Activated gamma-delta T cell treated with Interleukin-2 at 50 U/mL for 16 hours (primary cell): ENCODE measurements around the gene CRYBB3.
"Not testable (repeated sequence)": the region's sequence is repeated elsewhere in the genome, so short reads cannot be mapped to it uniquely, and the experiment has no call there.

Experiments
- DNase-seq: peaks from one replicate; pipeline ENCODE4 v3.0.0-alpha.2; 2020

CRYBB3 gene

DNA sequence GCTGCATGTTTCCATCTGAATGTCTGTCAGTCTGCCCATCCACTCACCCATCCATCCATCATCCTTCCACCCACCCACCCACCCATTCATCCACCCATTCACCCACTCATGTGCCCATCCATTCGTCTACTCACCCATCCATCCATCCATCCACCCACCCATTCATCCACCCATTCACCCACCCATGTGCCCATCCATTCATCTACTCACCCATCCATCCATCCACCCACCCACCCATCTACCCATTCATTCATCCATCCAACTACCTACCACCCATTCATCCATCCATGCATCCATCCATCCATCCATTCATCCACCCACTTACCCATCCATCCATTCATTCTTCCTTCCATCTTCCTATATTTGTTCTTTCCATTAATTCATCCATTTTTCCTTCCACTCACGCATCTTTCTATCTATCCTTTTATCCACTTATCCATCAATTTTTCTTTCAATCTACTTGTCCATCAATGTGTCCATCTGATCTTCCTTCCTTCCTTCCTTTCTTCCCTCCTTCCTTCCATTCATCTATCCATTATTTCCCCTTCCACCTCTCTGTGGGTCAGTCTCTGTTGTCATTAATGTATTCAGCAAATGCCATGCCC, 8.0 kb downstream of the CRYBB3 start:
- no peak for DNase-seq

DNA sequence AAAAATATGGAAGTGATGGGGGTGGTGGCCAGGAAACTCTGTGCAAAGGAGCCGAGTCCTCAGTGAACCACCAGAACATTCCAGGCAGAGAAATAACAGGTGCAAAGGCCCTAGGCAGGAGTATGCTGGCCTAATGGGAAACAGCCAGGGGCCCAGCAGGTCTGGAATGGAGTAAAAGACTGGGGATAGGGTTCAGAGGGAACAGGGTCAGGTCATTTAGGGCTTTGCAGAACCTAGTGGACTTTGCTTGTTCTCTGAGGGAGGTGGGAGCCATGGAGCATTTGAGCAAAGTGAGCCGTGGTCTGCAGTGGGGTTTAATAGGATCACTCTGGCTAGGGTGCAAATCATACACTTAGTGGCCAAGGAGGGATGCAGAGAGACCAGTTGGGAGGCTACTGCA, 8.7 kb downstream of the CRYBB3 start:
- DNase-seq, result no peak

DNA sequence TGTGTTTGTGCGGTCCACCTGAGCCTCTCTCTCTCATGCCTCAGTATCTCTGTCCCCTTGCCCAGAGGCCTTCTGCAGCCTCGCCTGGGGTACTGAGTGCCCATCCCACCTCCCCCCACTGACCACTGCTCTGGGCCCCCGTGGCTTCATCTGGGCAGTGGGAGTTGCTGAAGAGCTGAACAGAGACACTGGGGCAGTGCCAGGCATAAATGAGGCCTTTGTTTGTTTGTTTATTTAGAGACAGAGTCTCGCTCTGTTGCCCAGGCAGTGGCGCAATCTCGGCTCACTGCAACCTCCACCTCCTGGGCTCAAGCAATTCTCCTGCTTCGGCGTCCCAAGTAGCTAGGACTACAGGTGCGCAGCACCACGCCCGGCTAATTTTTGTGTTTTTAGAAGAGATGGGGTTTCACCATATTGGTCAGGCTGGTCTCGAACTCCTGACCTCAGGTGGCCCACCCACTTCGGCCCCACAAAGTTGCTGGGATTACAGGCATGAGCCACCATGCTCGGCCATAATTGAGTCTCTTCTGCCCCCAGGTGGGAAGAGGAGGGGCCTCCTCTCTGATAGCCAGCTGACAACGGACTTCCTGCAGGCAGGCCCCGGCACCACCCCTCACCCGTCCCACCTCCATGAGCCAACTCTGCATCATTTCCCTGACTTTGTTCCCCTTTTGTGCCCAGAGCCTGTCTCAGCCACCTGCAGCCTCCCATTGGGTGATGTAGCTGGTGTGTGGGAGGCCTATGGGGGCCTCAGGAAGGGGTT, 9.3 kb downstream of the CRYBB3 start:
- no peak for DNase-seq

DNA sequence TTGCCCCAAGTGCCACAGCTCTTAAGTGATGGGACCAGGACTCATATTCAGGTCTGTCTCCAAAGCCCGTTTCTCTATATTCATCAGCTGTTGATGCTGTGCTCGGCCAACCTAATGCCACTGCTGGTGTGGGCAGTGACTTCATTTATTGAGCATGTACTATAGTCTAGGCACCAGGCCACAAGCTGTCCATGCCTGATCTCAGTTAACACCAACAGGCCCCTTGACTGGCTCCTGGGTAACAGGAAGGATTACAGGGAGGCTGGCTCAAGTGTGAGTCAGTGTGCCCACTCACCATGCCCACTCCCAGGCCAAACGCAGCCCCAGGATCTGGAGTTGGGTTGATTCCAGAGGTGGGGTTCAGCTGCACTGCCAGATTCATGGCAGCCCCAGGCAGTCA, 11.1 kb downstream of the CRYBB3 start:
- DNase-seq, result no peak

DNA sequence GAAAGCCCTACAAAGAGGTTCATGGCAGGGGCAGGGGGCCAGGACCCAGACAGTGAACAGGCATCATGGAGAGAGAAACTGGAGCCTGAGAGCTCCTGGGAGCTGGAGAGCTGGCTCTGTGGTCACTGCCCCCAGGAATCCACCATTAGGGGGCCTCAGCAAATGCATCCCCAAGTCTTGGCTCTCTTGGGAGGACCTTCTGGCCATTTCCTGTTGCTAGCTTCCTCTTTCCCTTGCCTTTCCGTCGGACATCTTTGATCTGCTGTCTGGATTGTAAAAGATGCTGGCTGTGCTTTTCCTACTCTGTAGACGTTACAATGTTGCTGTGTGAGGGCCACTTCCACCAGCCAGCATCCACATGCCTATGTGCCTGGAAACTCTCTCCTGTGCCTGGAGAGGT, 12.7 kb downstream of the CRYBB3 start:
- no peak for DNase-seq

DNA sequence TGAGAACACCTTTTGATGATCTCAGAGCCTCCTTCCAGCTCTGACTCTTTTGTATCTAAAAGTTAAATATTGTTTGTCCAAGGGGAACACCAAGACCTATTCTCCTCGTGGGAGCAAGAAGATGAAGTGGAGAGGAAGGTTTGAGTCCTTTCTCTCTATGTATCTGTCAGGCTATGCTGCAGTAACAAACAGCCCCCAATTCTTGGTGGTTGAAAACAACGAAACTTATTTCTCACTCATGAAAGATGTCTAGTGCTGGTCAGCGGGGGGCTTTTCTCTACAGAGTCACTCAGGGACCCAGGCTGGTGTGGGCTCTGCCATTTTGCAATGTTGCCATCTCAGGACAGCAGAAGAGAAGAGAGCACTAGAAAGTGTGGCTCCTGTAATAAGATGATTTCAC, 13.6 kb downstream of the CRYBB3 start:
- DNase-seq, result no peak

DNA sequence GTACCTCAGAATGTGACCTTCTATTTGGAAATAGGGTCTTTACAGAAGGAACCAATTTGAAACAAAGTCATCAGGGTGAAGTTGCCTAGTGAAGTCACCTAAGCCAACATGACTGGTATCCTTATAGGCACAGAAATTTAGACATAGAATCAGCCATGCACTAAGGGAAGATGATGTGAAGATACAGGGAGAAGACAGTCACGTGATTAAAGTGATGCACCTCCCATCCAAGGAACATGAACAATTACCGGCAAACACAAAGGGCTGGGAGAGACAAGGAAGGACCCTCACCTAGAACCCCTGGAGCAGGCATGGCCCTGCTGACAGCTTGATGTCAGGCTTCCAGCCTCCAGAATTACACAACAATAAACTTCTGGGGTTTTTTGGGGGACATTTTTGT, 16.6 kb downstream of the CRYBB3 start:
- DNase-seq, result no peak

DNA sequence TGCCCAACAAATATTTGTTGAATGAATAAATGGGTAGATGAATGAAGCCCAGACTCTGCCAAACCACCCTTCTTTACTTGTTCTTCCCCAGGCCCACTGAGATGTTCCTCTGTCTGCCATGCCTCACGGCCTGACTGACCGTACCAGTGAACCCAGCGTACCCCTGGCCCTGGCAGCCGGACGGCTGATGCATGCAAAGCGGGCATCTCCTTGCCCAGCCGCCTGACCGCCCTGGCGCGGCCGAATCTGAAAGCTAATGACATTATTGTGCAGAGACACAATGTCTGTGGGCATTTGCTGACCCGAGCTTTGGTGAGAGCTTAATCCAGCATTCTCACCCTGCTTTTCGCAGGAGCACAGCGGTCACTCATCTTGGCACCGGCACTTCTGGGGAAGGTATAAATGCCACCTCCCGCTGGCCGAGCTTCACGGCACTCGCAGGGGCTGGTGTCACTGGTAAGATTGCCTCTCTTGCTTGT, 19.6 kb downstream of the CRYBB3 start, which contains the start of gene CRYBB2:
Gene CRYBB2 (plus strand): TSS at position 429 of the 479 bp plus-strand sequence. CDS start 1,791 bp downstream, outside the sequence.
- DNase-seq, result no peak

DNA sequence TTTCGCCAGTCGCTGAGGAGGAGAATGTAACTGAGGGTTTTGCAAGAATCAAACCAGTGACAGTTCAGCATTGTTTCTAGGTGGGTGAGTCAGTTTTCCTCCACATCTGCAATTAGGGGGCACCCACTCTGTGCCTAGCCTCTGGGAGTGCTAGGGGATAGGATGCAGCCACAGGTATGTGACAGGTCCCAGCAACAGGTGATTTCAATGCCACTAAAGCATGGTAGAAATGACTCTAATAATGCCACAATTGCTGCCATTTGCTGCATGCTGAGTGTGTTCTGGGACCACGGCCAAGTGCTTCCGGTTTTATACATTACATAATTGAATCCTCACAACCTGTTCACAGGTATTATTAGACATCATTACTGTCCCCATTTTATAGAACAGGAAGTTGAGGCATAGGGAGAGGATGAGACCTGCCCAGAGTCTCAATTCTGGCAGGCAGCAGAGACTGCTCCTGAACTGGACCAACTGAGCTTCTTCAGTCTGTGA, 20.3 kb downstream of the CRYBB3 start:
- DNase-seq, result no peak

DNA sequence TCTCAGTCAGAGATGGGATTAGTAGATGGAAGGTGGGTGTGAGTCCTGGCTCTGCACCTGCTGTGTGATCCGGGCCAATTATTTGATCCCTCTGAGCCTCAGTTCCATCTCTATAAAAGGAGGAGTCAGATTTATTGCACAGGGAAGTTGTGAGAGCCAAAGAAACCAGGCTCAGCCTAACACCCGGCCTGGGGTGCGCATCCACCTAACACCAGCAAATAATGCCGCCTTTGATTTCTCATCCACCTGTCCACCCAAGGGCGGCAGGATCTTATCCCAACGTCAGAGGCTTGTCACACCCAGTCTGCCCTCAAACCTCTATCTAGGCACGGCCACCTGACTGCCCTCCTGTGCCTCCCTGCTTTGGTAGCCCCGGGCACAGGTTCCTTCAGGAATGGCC, 22.1 kb downstream of the CRYBB3 start:
- no peak for DNase-seq

DNA sequence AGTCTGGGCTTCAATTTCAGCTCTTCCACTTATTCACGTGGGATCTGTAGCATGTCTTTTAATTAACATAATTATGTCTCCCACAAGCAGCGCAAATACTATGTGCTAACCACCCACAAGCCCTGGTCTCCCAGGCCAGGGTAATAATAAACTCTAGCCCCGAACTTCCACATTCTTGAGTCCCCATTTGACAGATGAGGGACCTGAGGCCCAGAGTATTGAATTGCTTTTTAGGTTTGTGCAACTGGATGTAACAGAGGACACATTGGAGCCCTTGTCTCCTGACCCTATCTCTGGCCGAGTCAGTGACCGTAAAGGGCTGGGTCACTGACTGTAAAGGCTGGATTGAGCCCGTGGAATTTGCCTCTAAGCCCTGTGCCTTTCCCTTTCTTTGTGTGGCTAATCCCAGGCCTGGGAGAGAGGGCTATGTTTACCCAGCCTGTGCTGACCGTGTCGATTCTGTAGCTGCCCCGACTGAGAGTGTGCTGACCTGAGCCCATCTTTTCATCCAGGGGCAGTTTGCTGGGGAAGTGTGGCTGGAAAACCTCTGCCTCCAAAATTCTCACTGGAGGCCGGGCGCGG, 23.7 kb downstream of the CRYBB3 start:
- no peak for DNase-seq

DNA sequence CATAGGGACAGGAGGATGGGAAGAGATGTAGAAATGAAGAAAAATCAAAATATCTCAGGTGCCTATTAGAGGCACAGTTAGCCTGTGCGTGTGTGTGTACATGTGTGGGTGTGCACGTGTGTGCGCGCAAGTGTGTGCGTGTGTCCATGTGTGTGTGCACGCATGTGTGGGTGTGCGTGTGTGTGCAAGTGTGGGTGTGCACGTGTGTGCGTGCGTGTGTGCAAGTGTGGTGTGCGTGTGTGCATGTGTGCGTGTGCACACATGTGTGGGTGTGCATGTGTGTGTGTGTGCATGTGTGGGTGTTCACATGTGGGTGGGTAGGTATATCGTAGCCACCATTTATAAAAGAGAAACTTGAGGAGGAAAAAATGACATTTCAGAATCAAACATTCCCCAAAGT, 29.2 kb downstream of the CRYBB3 start:
- DNase-seq, result no peak

DNA sequence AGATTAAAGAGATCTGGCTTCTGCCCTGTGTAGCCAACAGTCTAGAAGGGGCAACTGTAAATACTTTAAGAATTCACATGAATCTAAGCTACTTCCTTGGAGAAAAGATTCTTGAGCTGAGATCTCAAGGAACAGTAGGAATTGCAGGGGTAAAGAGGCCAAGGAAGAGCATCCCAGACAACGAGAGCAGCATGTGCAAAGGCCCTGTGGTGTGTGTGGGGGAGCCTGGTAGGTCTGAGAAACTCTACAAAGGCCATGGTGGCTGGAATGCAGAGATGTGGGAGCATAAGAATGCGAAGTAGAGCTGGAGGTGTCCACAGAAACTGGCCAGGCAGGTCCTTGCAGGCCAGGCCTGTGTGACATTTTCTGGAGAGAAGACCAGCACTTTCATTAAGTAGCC, 31.1 kb downstream of the CRYBB3 start:
- not testable (repeated sequence) for DNase-seq

DNA sequence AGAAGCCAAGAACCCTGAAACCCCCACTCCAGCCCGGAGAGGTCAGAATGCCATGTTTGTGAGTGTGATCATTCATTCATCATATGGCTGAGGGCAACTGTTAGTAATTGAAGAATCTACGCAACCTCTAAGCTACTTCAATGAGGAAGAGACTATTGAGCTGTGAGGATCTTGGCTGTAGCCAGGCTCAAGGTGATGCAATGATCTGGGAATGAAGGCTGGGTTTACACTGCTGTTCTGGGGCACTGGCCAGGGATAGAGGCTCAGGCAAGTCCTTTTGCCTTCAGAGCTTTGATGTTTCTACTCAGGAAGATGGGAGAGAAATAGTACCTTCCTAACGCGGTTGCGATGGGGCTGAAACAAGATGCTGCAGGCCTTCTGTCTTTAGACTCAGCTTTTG, 32.6 kb downstream of the CRYBB3 start:
- DNase-seq, result no peak

DNA sequence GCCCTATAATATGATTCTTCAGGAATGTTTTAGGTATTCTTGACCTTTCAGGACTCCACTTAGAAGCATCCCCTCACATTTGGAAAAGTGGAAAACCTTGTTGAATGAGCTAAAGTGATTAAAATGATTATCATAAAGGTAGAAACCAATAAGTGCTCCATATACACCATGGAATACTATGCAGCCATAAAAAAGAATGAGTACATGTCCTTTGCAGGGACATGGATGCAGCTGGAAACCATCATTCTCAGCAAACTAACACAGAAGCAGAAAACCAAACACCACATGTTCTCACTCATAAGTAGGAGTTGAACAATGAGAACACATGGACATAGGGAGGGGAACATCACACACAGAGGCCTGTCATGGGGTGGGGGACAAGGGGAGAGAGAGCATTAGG, 34.0 kb downstream of the CRYBB3 start:
- not testable (repeated sequence) for DNase-seq

DNA sequence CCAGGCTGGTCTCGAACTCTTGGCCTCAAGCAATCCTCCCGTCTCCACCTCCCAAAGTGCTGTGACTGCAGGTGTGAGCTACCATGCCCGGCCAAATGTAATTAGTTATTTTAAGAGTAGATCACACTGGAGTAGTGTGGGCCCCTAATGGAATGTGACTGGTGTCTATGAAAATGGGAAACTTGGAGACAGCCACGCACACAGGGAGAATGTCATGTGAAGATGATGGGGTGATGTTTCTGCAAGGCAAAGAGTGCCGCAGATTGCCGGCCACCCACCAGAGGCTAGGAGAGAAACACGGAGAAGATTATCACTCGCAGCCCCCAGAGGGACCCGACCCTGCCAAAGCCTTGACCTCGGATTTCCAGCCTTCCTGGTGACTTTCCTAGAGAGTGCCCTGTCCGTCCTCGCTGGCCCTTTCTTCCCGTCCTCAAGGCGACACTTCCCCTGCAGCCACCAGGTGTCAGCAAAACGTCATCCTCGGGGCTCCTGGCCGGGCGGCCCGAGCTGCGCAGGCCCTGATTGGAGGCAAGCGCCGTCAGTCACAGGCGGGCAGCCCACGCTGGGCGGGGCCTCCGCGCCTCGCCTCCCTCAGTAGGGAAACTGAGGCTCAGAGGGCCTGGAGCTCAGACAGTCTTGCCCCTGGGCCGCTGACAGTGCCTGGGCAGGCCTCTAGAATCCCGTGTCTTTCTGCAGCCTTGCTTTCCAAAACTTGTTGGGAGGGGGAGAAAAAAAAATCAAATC, 36.1 kb downstream of the CRYBB3 start:
- peak; percentile 50 for DNase-seq

DNA sequence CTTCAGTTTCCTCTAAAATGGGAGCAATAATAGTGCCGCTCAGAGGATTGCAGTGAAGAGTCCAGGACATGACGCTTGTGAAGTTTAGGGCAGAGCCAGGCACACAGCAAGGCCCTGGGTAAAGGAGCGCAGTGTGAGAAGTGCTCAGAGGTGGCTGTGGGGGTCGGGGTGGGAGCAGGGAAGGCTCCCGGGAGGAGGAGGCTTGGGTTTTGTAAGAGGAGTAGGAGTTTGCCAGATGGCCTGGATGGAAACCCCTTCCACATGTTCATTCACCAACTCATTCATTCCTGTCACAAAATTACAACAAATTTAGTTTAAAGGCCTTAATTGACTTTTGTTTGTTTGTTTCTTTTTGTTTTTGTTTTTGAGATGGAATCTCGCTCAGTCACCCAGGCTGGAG, 36.8 kb downstream of the CRYBB3 start:
- DNase-seq, result no peak

DNA sequence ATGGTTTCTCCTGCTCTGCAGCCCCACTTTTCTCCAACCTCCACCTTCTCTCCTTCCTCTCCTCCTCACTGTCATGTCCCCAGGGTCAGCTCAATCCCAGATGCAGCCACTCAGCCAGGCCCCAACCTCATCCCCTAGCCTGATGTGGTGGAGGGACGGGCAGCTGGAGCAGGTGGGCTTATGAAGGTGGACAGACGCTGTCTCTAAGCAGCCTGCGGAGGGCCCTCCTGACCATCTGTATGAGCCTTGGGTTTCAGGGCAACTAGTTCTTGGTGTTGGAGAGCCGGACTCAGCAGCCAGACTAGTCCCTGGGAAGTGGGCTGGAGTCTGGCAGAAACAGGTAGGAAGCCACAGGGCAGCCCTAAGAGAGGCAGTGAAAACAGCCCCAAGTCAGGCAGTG, 37.8 kb downstream of the CRYBB3 start:
- DNase-seq, result no peak

DNA sequence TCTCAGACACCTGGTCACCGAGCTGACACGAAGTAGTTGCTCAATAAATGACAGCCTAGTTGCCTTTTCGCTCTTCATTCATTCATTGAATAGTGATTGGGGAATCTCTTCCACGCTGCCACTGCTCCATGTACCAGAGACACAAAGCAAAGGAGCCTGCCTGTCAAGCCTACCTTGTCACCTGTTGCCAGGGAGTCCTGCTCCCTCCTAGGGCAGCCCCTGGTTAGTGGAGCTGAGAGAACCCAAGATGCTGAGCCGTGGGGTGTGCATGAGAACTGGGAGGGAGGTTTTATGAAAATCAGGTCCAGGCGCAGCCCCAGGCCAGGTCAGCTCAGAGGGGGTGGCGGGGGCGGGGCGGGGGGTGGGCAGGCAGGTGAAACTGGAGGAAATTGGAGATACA, 38.4 kb downstream of the CRYBB3 start:
- DNase-seq, result not testable (repeated sequence)

DNA sequence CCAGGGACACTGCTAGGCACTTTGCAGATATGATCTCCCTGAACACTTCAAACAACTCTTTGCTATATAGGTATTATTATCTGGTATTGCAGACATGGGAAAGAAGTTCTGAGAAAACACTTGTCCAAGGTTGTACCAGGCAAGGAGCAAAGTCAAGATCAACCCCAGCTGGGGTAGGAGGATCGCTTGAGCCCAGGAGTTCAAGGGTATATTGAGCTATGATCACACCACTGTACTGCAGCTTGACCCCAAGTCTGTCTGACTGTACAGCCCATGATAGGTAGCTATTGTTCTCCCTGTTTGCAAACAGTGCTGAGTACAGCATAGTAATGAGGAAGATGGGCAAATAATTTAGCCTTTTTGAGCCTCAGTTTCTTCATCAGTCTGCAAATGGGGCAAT, 55.5 kb downstream of the CRYBB3 start:
- DNase-seq, result not testable (repeated sequence)
